Left lung (tissue), 10 donors: Measurements from ENCODE around the gene DOCK4. TPM values are rescaled to one million over a fixed set of nuclear protein-coding genes. Genes with fewer than 3 reads are reported as not detected.

Experiments used
- ATAC-seq: fragments of 200-7000 bp; cut with Tn5 transposase; one replicate; pipeline ENCODE4 v1.9.1; 2020; ENCODE audit warnings: moderate library complexity
- DNase-seq, 4 donors: peaks; one replicate each; pipeline ENCODE4 v3.0.0-alpha.2; 2013 to 2020
- H3K27ac ChIP-seq, 2 donors: fragments of 200-600 bp; sonication (generic) in 1 of 2; one replicate each; pipeline versions ENCODE4 v1.5.0 to v1.8.0; 2020 to 2021
- H3K27me3 ChIP-seq, 2 donors: fragments of 200-600 bp; sonication (generic) in 1 of 2; one replicate each; pipeline versions ENCODE4 v1.5.0 to v1.8.0; 2020 to 2021
- H3K36me3 ChIP-seq, 2 donors: fragments of 200-600 bp; sonication (generic) in 1 of 2; one replicate each; pipeline versions ENCODE4 v1.5.0 to v1.8.0; 2020 to 2021
- H3K4me1 ChIP-seq, 2 donors: fragments of 200-600 bp; one replicate each; pipeline ENCODE4 v1.8.0; 2021
- H3K4me3 ChIP-seq, 2 donors: fragments of 200-600 bp; sonication (generic) in 1 of 2; one replicate each; pipeline versions ENCODE4 v1.5.0 to v1.8.0; 2020 to 2021; ENCODE audit warnings: mild to moderate bottlenecking in 1 of 2
- H3K9me3 ChIP-seq, 2 donors: fragments of 200-600 bp; sonication (generic) in 1 of 2; one replicate each; pipeline versions ENCODE4 v1.5.0 to v1.8.0; 2020 to 2021
- intact Hi-C, 2 donors: fragments of 100-400 bp; cut with DNase I; formaldehyde crosslinking; loops; one replicate each; pipeline versions ENCODE4 v1.11.2 to v1.14.2; 2022
- polyA plus RNA-seq, 6 donors: library from polyadenylated mRNA; unstranded; fragments of 120-200 nt; gene quantifications; one replicate each; pipeline ENCODE4 v1.2.1, GENCODE V29; 2013; ENCODE audit not compliant: insufficient read length in 6 of 6
- total RNA-seq, 2 donors: library from RNA; stranded (reverse); fragmentation: NEBNext Ultra II Directional; extraction: Animal tissue kit (Norgen Biotek cat#: 25700); gene quantifications; one replicate each; pipeline ENCODE4 v1.2.1, GENCODE V29; 2021
- TF ChIP-seq, protein P1 (sequence below), 2 donors: fragments of 200-600 bp; sonication (generic) in 1 of 2; IDR thresholded peaks; one replicate each; pipeline versions ENCODE4 v1.5.0 to v1.8.0; 2021; ENCODE audit warnings: antibody characterized with exemption in 2 of 2
- donor health status: DM: no; HTN: yes; CAD: no.
- donor health status: DM: no; HTN: no; CAD: no.

The DOCK4 gene
- total and polyA plus RNA-seq, 8 donors, result 38.9 to 64.3 (median 52.5) TPM

DNA sequence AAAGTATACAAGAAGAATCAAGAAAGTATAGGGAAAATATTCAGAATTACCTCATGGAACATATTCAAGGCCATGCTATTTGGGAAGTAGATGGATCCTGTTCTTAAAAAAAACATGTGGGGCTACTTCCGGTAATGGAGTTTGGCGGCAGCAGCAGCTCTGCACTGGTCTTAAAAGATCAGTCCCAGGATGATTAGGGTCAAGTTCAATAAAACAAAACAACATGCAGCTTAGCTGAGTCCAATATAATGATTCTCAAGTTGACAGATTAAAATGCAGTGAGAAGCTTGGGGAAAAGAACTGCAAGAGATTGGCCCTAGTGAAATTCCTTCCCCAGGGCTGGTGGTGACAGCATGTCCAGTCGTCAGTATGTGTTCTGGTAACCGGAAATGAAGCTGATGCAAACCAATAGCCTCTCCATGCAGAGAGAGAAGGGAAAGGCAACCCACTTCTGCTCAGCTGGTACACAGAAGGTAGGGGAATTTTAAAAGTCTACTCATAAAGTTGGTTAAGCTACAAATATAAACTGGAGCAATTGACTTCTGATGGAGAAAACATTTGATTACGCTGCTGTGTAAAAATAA lies 338.8 kb downstream of the DOCK4 start:
- ATAC-seq, result no peak
- TF ChIP-seq, protein P1, sequence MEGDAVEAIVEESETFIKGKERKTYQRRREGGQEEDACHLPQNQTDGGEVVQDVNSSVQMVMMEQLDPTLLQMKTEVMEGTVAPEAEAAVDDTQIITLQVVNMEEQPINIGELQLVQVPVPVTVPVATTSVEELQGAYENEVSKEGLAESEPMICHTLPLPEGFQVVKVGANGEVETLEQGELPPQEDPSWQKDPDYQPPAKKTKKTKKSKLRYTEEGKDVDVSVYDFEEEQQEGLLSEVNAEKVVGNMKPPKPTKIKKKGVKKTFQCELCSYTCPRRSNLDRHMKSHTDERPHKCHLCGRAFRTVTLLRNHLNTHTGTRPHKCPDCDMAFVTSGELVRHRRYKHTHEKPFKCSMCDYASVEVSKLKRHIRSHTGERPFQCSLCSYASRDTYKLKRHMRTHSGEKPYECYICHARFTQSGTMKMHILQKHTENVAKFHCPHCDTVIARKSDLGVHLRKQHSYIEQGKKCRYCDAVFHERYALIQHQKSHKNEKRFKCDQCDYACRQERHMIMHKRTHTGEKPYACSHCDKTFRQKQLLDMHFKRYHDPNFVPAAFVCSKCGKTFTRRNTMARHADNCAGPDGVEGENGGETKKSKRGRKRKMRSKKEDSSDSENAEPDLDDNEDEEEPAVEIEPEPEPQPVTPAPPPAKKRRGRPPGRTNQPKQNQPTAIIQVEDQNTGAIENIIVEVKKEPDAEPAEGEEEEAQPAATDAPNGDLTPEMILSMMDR (IDR thresholded peaks at IDR 0.05), result no peak
- no peak overlapping the region for H3K27ac ChIP-seq
- peaks cover 0 to 2% of the 10 kb centered on the region in 2 donors for H3K4me1 ChIP-seq
- no peaks in the 10 kb centered on the region for H3K9me3 ChIP-seq
- intact Hi-C loops, result no loop called here
- no peaks in the 10 kb centered on the region for H3K27me3 ChIP-seq
- no peak for DNase-seq
- H3K4me3 ChIP-seq, result no peak overlapping the region
- peaks cover 0 to 55% of the 10 kb centered on the region in 2 donors for H3K36me3 ChIP-seq

DNA sequence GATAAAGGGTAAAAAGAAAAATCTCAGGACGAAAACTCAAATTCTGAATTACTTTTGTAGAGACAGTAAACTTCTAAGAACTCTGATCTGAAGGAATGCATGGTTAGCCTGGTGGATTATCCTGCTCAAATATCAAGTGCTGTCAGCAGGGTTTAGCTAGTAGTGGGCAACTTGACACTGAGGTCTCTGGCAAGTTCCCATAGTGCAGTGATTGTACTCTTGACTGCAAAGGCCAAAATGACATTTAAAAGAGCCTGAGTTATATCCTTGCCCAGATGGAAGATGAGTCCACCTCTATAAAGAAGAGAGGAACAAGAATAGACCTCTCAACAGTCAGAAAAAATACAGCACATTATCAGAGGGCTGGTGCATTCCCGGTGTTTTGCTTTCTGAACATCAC lies 339.4 kb downstream of the DOCK4 start:
- TF ChIP-seq, protein P1 (IDR thresholded peaks at IDR 0.05), result no peak
- no peaks in the 10 kb centered on the region for H3K9me3 ChIP-seq
- intact Hi-C loops, result no loop called here
- no peak overlapping the region for H3K4me3 ChIP-seq
- no peaks in the 10 kb centered on the region for H3K27me3 ChIP-seq
- no peak overlapping the region for H3K27ac ChIP-seq
- H3K36me3 ChIP-seq, result peaks cover 0 to 57% of the 10 kb centered on the region in 2 donors
- ATAC-seq, result no peak
- no peak for DNase-seq
- H3K4me1 ChIP-seq, result peaks cover 0 to 2% of the 10 kb centered on the region in 2 donors

DNA sequence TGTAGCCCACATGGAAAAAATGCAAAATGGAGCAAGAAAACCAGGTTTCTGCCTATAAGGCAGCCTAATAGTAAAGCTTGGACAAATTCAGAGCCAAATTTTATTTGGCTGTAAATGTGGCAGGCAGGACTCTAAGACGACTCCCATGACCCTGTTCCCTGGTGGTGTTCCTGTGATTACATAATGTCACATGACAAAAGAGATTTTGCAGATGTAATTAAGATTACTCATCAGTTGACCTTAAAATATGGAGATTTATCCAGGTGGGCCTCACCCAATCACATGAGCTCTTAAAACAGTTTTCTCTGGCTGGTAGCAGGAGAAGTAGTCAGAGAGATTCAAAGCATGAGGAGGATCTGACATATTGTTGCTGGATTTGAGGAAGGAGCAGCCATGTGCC lies 340.8 kb downstream of the DOCK4 start:
- DNase-seq (no peak), ATAC-seq (no peak)
- Histone ChIP-seq H3K4me3 (no peak overlapping the region), H3K4me1 (peaks cover 0 to 2% of the 10 kb centered on the region in 2 donors), H3K27ac (no peak overlapping the region), H3K9me3 (no peaks in the 10 kb centered on the region), H3K27me3 (no peaks in the 10 kb centered on the region), H3K36me3 (peaks cover 0 to 59% of the 10 kb centered on the region in 2 donors)
- TF ChIP-seq, protein P1 (IDR thresholded peaks at IDR 0.05), result no peak
- intact Hi-C loops, result no loop called here

DNA sequence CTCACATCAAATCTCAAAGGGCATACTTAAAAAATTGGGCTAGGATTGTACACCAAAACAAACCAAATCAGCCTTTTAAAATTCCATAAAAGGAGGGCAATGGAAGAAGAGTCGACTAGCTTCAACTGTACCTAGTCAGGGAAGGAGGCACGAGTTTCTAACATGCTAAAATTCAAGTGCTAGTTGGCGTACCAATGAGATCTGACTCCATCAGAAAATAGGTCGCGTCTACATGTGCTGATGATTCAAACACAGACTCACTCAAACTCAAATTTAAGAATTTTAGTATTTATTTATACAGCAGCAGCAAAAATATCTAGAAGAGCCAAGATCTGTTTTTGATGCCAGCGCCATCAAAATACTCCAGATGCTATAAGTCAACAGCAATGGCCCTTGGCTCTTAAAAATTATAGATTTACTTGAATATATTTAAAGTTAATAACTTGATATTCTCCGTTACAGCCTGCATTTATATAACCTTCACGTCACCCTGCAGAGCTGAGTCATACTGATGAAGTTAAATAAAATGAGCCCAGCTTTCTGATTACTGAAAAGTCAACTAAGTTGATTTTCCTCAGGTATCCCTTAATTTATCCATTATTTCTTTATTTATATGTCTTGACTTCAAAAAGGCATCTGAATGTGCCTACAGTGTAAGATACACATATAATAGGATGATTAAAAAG lies 341.8 kb downstream of the DOCK4 start:
- no peak overlapping the region for H3K27ac ChIP-seq
- H3K27me3 ChIP-seq, result no peaks in the 10 kb centered on the region
- no peak overlapping the region for H3K4me3 ChIP-seq
- no peaks in the 10 kb centered on the region for H3K9me3 ChIP-seq
- TF ChIP-seq, protein P1 (IDR thresholded peaks at IDR 0.05), result no peak
- H3K36me3 ChIP-seq, result peaks cover 0 to 67% of the 10 kb centered on the region in 2 donors
- intact Hi-C loops, result no loop called here
- no peak for ATAC-seq
- peak in 2 of 4 donors; percentile 37 to 68 for DNase-seq
- peaks cover 0 to 2% of the 10 kb centered on the region in 2 donors for H3K4me1 ChIP-seq

DNA sequence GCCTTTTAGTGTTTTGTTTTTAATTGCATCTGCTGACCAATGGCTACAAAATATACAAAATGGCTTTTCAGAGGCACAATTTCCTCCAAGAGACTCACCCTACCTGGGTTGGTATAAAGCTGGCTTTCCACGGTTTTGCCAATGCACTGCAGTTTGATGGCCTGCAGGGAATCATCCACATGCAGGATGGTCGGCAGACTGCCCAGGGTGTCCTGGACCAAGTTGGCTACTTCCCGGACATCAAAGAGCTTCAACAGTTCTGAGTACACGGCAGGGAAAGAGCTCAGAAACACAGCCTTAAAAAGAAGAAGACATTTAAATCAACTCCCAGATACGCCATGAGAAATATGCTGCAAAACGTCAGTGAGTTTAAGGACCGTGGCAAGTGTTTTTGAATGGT lies 342.9 kb downstream of the DOCK4 start:
- H3K27ac ChIP-seq, result no peak overlapping the region
- intact Hi-C loops, result no loop called here
- H3K4me3 ChIP-seq, result no peak overlapping the region
- H3K4me1 ChIP-seq, result peaks cover 0 to 2% of the 10 kb centered on the region in 2 donors
- ATAC-seq, result no peak
- H3K36me3 ChIP-seq, result peaks cover 0 to 56% of the 10 kb centered on the region in 2 donors
- TF ChIP-seq, protein P1 (IDR thresholded peaks at IDR 0.05), result no peak
- DNase-seq, result no peak
- no peaks in the 10 kb centered on the region for H3K9me3 ChIP-seq
- no peaks in the 10 kb centered on the region for H3K27me3 ChIP-seq
